ENCODE measurements around the gene TM2D3.

- TF ChIP-seq, protein P1, sequence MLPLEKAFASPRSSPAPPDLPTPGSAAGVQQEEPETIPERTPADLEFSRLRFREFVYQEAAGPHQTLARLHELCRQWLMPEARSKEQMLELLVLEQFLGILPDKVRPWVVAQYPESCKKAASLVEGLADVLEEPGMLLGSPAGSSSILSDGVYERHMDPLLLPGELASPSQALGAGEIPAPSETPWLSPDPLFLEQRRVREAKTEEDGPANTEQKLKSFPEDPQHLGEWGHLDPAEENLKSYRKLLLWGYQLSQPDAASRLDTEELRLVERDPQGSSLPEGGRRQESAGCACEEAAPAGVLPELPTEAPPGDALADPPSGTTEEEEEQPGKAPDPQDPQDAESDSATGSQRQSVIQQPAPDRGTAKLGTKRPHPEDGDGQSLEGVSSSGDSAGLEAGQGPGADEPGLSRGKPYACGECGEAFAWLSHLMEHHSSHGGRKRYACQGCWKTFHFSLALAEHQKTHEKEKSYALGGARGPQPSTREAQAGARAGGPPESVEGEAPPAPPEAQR (CRISPR knock-in tag; IDR thresholded peaks at IDR 0.05) = no peak
- no peak for TF ChIP-seq MAX (CRISPR knock-in tag; IDR thresholded peaks at IDR 0.05)
- TF ChIP-seq, protein P2, sequence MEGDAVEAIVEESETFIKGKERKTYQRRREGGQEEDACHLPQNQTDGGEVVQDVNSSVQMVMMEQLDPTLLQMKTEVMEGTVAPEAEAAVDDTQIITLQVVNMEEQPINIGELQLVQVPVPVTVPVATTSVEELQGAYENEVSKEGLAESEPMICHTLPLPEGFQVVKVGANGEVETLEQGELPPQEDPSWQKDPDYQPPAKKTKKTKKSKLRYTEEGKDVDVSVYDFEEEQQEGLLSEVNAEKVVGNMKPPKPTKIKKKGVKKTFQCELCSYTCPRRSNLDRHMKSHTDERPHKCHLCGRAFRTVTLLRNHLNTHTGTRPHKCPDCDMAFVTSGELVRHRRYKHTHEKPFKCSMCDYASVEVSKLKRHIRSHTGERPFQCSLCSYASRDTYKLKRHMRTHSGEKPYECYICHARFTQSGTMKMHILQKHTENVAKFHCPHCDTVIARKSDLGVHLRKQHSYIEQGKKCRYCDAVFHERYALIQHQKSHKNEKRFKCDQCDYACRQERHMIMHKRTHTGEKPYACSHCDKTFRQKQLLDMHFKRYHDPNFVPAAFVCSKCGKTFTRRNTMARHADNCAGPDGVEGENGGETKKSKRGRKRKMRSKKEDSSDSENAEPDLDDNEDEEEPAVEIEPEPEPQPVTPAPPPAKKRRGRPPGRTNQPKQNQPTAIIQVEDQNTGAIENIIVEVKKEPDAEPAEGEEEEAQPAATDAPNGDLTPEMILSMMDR (IDR thresholded peaks at IDR 0.05) = no peak
Measured at GRCh38 chr15:101651554-101652097, 555 bp downstream of the TM2D3 start.

Measured in WTC11 (cell line).